AG04450 (cell line): ENCODE measurements around the gene ZNF700. TPM values are rescaled to one million over a fixed set of nuclear protein-coding genes. Genes with fewer than 3 reads are reported as not detected.
"Not testable (repeated sequence)": the region's sequence is repeated elsewhere in the genome, so short reads cannot be mapped to it uniquely, and the experiment has no call there.

ENCODE experiments used
- CTCF ChIA-PET: fragments of 300-600, 350-600 bp; formaldehyde crosslinking; extraction: SDS; loops from one replicate; lab custom pipeline; 2022; ENCODE audit warnings: antibody characterized with exemption, inconsistent platforms; lab: Charles Lee
- POLR2A ChIA-PET: fragments of 350-600 bp; formaldehyde crosslinking; extraction: SDS; loops from one replicate; lab custom pipeline; 2021; ENCODE audit warnings: antibody characterized with exemption, inconsistent platforms; lab: Yijun Ruan, JAX
- DNase-seq: peaks from one replicate; pipeline ENCODE4 v3.0.0-alpha.2; 2011; ENCODE audit warnings: low read depth, low spot score
- H3K27ac ChIP-seq: one replicate; pipeline ENCODE4 v1.5.1; 2012; ENCODE audit warnings: low read depth, low read length, control low read depth
- H3K27me3 ChIP-seq: one replicate; pipeline ENCODE4 v1.6.0; 2012; ENCODE audit warnings: low read length; ENCODE audit not compliant: control insufficient read depth, insufficient read depth
- H3K4me3 ChIP-seq: 2 replicates; pipeline ENCODE4 v1.5.1; 2011; ENCODE audit warnings: mild to moderate bottlenecking, low read depth, low read length, control low read depth
- H3K9me3 ChIP-seq: 2 replicates; pipeline ENCODE4 v1.5.1; 2012; ENCODE audit warnings: low read length; ENCODE audit not compliant: control insufficient read depth, insufficient read depth
- polyA plus RNA-seq: library from polyadenylated mRNA; depleted of rRNA; stranded (reverse); fragments of >200 nt; gene quantifications from 2 replicates; pipeline ENCODE4 v1.2.3, GENCODE V29; 2011
- TF ChIP-seq, protein P1 (sequence below): IDR thresholded peaks from 2 replicates; pipeline ENCODE4 v1.5.1; 2011; ENCODE audit warnings: low read depth, low read length, control low read depth, inconsistent platforms

ZNF700 gene
- polyA plus RNA-seq, 1 experiment: 8.4 TPM

DNA sequence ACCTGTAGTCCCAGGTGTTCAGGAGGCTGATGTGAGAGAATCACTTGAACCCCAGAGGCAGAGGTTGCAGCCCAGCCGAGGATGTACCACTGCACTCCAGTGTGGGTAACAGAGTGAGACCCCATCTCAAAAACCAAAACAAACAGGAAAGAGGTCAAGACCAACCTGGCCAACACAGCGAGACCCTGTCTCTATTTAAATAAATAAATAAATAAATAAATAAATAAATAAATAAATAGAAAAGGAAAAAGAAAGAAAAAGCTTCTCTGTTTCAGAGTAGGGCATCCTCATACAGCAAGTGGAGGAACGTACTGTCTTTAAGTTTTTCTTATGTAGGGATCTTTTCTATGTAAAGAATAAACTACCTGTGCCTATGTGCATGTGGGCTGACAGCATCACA is 2.3 kb downstream of the ZNF700 start:
- CTCF ChIA-PET: interaction anchor here (1.3 kb wide), 1 partner anchor 36 kb away, joined by 4 read pairs; no protein-coding TSS in a partner anchor
- H3K27ac ChIP-seq: no peak overlapping the region
- H3K4me3 ChIP-seq: no peak overlapping the region
- TF ChIP-seq, protein P1, sequence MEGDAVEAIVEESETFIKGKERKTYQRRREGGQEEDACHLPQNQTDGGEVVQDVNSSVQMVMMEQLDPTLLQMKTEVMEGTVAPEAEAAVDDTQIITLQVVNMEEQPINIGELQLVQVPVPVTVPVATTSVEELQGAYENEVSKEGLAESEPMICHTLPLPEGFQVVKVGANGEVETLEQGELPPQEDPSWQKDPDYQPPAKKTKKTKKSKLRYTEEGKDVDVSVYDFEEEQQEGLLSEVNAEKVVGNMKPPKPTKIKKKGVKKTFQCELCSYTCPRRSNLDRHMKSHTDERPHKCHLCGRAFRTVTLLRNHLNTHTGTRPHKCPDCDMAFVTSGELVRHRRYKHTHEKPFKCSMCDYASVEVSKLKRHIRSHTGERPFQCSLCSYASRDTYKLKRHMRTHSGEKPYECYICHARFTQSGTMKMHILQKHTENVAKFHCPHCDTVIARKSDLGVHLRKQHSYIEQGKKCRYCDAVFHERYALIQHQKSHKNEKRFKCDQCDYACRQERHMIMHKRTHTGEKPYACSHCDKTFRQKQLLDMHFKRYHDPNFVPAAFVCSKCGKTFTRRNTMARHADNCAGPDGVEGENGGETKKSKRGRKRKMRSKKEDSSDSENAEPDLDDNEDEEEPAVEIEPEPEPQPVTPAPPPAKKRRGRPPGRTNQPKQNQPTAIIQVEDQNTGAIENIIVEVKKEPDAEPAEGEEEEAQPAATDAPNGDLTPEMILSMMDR: no peak
- POLR2A ChIA-PET: no interaction called here
- DNase-seq: no peak
- H3K9me3 ChIP-seq: peaks cover 29% of the 10 kb centered on the region
- H3K27me3 ChIP-seq: no peaks in the 10 kb centered on the region

DNA sequence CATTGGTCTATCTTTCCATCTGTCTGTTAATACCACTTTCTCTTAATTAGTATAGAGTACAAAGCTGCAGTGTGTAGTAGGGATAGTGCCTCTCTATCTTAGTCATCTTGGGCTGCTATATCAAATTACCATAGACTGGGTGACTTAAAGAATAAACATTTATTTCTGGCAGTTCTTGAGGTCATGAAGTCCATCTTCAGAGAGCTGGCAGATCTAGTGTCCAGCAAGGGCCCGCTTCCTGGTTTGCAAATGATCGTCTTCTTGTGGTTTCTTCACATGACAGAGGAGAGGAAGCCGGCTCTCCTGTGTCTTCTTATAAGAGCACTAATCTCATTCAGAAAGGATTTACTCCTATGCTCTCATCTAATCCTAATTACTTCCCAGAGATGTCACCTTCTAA is 6.1 kb downstream of the ZNF700 start:
- Histone ChIP-seq H3K27me3 (no peaks in the 10 kb centered on the region), H3K27ac (no peak overlapping the region), H3K4me3 (no peak overlapping the region), H3K9me3 (peaks cover 52% of the 10 kb centered on the region)
- CTCF ChIA-PET: no interaction called here
- POLR2A ChIA-PET: interaction anchor here (0.7 kb wide), 1 partner anchor 510 kb away, joined by 4 read pairs; the partner anchor contains the start of gene ZNF443
- TF ChIP-seq, protein P1: no peak
- DNase-seq: no peak

DNA sequence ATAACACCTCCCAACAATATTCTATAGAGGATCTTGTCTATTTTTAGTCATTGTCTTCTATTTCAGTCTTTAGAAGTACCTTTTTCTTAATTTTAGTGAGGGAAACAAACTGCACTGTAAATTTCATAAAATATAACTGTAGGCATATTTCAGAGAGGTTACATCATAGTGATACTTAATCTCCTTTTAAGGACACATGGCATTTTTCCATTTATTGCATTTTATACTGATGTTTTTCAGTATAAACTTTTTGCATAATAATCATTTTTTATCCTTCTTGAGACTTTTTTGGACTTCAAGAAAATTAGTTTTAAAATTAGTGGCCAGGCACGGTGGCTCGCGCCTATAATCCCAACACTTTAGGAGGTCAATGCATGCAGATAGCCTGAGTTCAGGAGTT is 6.6 kb downstream of the ZNF700 start:
- Histone ChIP-seq H3K9me3 (peaks cover 52% of the 10 kb centered on the region), H3K27ac (no peak overlapping the region), H3K4me3 (no peak overlapping the region), H3K27me3 (no peaks in the 10 kb centered on the region)
- no peak for DNase-seq
- TF ChIP-seq, protein P1: no peak
- ChIA-PET POLR2A (interaction anchor here (0.7 kb wide), 1 partner anchor 510 kb away, joined by 4 read pairs; the partner anchor contains the start of gene ZNF443), CTCF (interaction anchor here (3.2 kb wide), 1 partner anchor 8 kb away, joined by 15 read pairs; no protein-coding TSS in a partner anchor)

DNA sequence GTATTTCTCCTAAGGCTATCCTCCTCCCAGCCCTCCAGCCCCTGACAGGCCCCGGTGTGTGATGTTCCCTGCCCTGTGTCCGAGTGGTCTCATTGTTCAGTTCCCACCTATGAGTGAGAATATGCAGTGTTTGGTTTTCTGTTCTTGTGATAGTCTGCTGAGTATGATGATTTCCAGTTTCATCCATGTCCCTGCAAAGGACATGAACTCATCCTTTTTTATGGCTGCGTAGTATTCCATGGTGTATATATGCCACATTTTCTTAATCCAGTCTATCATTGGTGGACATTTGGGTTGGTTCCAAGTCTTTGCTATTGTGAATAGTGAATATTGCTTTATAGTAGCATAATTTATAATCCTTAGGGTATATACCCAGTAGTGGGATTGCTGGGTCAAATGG is 10.9 kb downstream of the ZNF700 start:
- H3K27me3 ChIP-seq, POLR2A ChIA-PET, DNase-seq, H3K27ac ChIP-seq, CTCF ChIA-PET, H3K4me3 ChIP-seq: not testable (repeated sequence)
- peaks cover 47% of the 10 kb centered on the region for H3K9me3 ChIP-seq

DNA sequence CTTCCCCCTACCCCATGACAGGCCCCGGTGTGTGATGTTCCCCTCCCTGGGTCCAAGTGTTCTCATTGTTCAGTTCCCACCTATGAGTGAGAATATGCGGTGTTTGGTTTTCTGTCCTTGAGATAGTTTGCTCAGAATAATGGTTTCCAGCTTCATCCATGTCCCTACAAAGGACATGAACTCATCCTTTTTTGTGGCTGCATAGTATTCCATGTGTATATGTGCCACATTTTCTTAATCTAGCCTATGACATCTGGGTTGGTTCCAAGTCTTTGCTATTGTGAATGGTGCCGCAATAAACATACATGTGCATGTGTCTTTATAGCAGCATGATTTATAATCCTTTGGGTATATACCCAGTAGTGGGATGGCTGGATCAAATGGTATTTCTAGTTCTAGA is 13.5 kb downstream of the ZNF700 start:
- DNase-seq, POLR2A ChIA-PET, H3K27ac ChIP-seq, CTCF ChIA-PET, H3K27me3 ChIP-seq, H3K4me3 ChIP-seq: not testable (repeated sequence)
- peaks cover 55% of the 10 kb centered on the region for H3K9me3 ChIP-seq

DNA sequence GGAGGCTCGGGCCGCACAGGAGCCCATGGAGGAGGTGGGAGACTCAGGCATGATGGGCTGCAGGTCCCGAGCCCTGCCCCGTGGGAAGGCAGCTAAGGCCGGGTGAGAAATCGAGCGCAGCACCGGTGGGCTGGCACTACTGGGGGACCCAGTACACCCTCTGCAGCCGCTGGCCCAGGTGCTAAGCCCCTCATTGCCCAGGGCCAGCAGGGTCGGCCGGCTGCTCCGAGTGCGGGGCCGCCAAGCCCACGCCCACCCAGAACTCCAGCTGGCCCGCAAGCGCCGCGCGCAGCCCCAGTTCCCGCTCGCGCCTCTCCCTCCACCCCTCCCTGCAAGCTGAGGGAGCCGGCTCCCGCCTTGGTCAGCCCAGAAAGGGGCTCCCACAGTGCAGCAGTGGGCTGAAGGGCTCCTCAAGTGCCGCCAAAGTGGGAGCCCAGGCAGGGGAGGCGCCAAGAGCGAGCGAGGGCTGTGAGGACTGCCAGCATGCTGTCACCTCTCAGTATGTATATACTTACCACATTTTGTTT is 16.5 kb downstream of the ZNF700 start:
- H3K27me3 ChIP-seq, CTCF ChIA-PET, H3K4me3 ChIP-seq, POLR2A ChIA-PET, DNase-seq, H3K27ac ChIP-seq: not testable (repeated sequence)
- peaks cover 62% of the 10 kb centered on the region for H3K9me3 ChIP-seq
